ENCODE measurements around the gene ERMAP.
"Not testable (repeated sequence)": the region's sequence is repeated elsewhere in the genome, so short reads cannot be mapped to it uniquely, and the experiment has no call there.

GRCh38 chr1:42873108-42873507 lies 56.2 kb downstream of the ERMAP start:
- TF ChIP-seq CTCF, POLR2A (IDR thresholded peaks at IDR 0.05): not testable (repeated sequence)

Measured in tibial nerve (tissue), 3 donors.